AG09309 (cell line): ENCODE measurements around the gene LAMC1.

Source experiments
- DNase-seq: peaks from one replicate; pipeline ENCODE4 v3.0.0-alpha.2; 2010; ENCODE audit warnings: low read depth
- H3K4me3 ChIP-seq: 2 replicates; pipeline ENCODE4 v1.5.1; 2011; ENCODE audit warnings: mild to moderate bottlenecking, low read depth, low read length, moderate library complexity; ENCODE audit not compliant: control insufficient read depth
- TF ChIP-seq, protein P1 (sequence below): IDR thresholded peaks from 2 replicates; pipeline ENCODE4 v1.5.1; 2011; ENCODE audit warnings: mild to moderate bottlenecking, low read depth, low read length, inconsistent platforms; ENCODE audit not compliant: insufficient read depth, control insufficient read depth; ENCODE audit errors: missing control alignments

Gene LAMC1

GRCh38 chr1:183044893-183045649 lies 21.9 kb downstream of the LAMC1 start:
- no peak overlapping the region for H3K4me3 ChIP-seq
- DNase-seq, result no peak
- TF ChIP-seq, protein P1, sequence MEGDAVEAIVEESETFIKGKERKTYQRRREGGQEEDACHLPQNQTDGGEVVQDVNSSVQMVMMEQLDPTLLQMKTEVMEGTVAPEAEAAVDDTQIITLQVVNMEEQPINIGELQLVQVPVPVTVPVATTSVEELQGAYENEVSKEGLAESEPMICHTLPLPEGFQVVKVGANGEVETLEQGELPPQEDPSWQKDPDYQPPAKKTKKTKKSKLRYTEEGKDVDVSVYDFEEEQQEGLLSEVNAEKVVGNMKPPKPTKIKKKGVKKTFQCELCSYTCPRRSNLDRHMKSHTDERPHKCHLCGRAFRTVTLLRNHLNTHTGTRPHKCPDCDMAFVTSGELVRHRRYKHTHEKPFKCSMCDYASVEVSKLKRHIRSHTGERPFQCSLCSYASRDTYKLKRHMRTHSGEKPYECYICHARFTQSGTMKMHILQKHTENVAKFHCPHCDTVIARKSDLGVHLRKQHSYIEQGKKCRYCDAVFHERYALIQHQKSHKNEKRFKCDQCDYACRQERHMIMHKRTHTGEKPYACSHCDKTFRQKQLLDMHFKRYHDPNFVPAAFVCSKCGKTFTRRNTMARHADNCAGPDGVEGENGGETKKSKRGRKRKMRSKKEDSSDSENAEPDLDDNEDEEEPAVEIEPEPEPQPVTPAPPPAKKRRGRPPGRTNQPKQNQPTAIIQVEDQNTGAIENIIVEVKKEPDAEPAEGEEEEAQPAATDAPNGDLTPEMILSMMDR, result no peak

- DNase-seq, result no peak
- no peak overlapping the region for H3K4me3 ChIP-seq
- TF ChIP-seq, protein P1, result no peak
Measured at GRCh38 chr1:183048087-183049085, 25.2 kb downstream of the LAMC1 start.

DNA sequence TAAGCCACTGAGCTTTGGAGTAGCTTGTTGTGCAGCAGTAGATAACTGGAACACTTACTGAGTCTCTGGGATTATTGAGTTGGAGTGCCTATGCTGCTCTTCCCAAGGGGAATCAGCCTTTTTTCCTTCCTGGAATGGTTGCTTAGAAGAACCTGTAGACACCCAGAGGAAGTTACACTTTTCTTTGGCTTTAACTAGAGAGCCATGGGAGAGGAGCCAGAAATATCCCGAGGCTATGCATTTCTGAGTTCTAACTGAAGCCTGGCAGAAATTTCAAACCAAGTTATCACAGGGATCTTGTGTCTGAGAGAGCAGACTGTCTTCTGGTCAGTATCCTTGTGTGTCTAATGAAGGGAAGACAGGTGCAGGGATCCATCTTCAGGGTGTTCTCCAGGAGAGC lies 28.3 kb downstream of the LAMC1 start:
- no peak for DNase-seq
- no peak overlapping the region for H3K4me3 ChIP-seq
- TF ChIP-seq, protein P1, result no peak

- TF ChIP-seq, protein P1, result no peak
- no peak for DNase-seq
- H3K4me3 ChIP-seq, result no peak overlapping the region
Measured at GRCh38 chr1:183052861-183053260, 29.6 kb downstream of the LAMC1 start.

GRCh38 chr1:183058851-183059502 lies 35.8 kb downstream of the LAMC1 start:
- no peak for DNase-seq
- no peak overlapping the region for H3K4me3 ChIP-seq
- TF ChIP-seq, protein P1, result no peak

DNA sequence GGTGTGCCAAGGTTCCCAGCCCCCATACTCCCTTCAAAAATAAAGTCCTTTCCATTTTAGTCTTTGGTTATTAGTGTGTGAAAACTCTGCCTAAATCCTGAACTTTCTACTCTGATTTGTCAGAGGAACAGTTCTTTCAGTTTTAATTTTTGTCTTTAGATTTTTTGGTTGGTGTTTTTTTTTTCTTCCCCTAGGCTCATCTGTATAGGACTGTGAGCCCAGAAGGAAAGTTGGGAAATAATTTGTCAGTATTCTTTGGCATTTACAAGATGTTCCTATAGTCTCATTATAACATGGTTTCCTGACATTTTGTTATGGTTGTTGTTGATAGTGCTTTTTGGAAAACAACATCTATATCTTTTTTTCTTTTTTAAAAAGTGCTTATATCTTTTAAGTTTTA lies 38.0 kb downstream of the LAMC1 start:
- TF ChIP-seq, protein P1, result no peak
- no peak for DNase-seq
- H3K4me3 ChIP-seq, result no peak overlapping the region
